GM23248 (cell line): Measurements from ENCODE around the gene RFX3. TPM values are rescaled to one million over a fixed set of nuclear protein-coding genes. Genes with fewer than 3 reads are reported as not detected.

Experiments used
- DNase-seq: peaks from one replicate; pipeline ENCODE4 v3.0.0-alpha.2; 2015
- H2AFZ ChIP-seq: fragments of 200-600 bp; sonication (generic); 2 replicates; pipeline ENCODE4 v1.6.1; 2016; ENCODE audit warnings: antibody characterized with exemption
- H3F3A ChIP-seq: fragments of 200-600 bp; sonication (generic); 2 replicates; pipeline ENCODE4 v1.6.1; 2016; ENCODE audit warnings: mild to moderate bottlenecking, antibody characterized with exemption, mixed run types; ENCODE audit not compliant: insufficient read depth
- H3K27ac ChIP-seq: fragments of 200-600 bp; sonication (generic); 2 replicates; pipeline ENCODE4 v1.5.1; 2016; ENCODE audit warnings: mild to moderate bottlenecking
- H3K27me3 ChIP-seq: fragments of 200-600 bp; sonication (generic); replicated peaks from 2 replicates; pipeline ENCODE4 v1.6.1; 2016; ENCODE audit warnings: mild to moderate bottlenecking; ENCODE audit not compliant: insufficient read depth
- H3K36me3 ChIP-seq: fragments of 200-600 bp; sonication (generic); 2 replicates; pipeline ENCODE4 v1.6.1; 2016; ENCODE audit warnings: low read depth, mild to moderate bottlenecking
- H3K4me1 ChIP-seq: fragments of 200-600 bp; sonication (generic); 2 replicates; pipeline ENCODE4 v1.6.1; 2016; ENCODE audit warnings: mild to moderate bottlenecking; ENCODE audit not compliant: insufficient read depth
- H3K4me2 ChIP-seq: fragments of 200-600 bp; sonication (generic); one replicate; pipeline ENCODE4 v1.6.1; 2016; ENCODE audit warnings: mild to moderate bottlenecking; ENCODE audit not compliant: unreplicated experiment
- H3K4me3 ChIP-seq: fragments of 200-600 bp; sonication (generic); 2 replicates; pipeline ENCODE4 v1.5.1; 2016; ENCODE audit warnings: mild to moderate bottlenecking
- H3K79me2 ChIP-seq: fragments of 200-600 bp; sonication (generic); 2 replicates; pipeline ENCODE4 v1.6.1; 2016; ENCODE audit warnings: mild to moderate bottlenecking; ENCODE audit not compliant: insufficient read depth
- H3K9ac ChIP-seq: fragments of 200-600 bp; sonication (generic); 2 replicates; pipeline ENCODE4 v1.6.1; 2016; ENCODE audit warnings: mild to moderate bottlenecking
- H3K9me2 ChIP-seq: fragments of 200-600 bp; sonication (generic); 2 replicates; pipeline ENCODE4 v1.6.1; 2016; ENCODE audit warnings: mixed run types, mild to moderate bottlenecking, moderate library complexity; ENCODE audit not compliant: insufficient read depth
- H3K9me3 ChIP-seq: fragments of 200-600 bp; sonication (generic); one replicate; pipeline ENCODE4 v1.6.1; 2017; ENCODE audit warnings: low read depth
- H4K20me1 ChIP-seq: fragments of 200-600 bp; sonication (generic); 2 replicates; pipeline ENCODE4 v1.6.0; 2016; ENCODE audit not compliant: insufficient read depth
- EZH2 ChIP-seq: fragments of 200-600 bp; sonication (generic); IDR thresholded peaks from 2 replicates; pipeline ENCODE4 v1.6.1; 2018; ENCODE audit warnings: antibody characterized with exemption, mild to moderate bottlenecking; ENCODE audit not compliant: insufficient read depth, poor library complexity, severe bottlenecking
- EZH2phosphoT487 ChIP-seq: fragments of 200-600 bp; sonication (generic); IDR thresholded peaks from 2 replicates; pipeline ENCODE4 v1.6.1; 2018; ENCODE audit warnings: antibody characterized with exemption, moderate library complexity, mild to moderate bottlenecking, low read depth; ENCODE audit not compliant: insufficient read depth
- WGBS, 2 experiments: methylation state at CpG; one replicate each; pipeline ENCODE4 v1.1.6; 2015 to 2017; ENCODE audit warnings: low lambda C conversion rate in 2 of 2, low coverage in 1 of 2; ENCODE audit errors: missing lambda C conversion rate in 2 of 2; 5-methylcytosine and 5-hydroxymethylcytosine counted together
- in situ Hi-C: fragments of 300-500 bp; cut with MboI; formaldehyde crosslinking; loops from 2 replicates; pipeline ENCODE4 v1.15.0; 2020
- polyA plus RNA-seq: library from polyadenylated mRNA; unstranded; fragments of >200 nt; fragmentation: Nextera tagmentation; extraction: Ambion mirVana; gene quantifications from 2 replicates; pipeline ENCODE4 v1.2.1, GENCODE V29; 2016
- total RNA-seq: library from RNA; depleted of rRNA; stranded (reverse); fragments of >200 nt; shearing (Covaris generic); gene quantifications from 2 replicates; pipeline ENCODE4 v1.2.3, GENCODE V29; 2014

The RFX3 gene
- total and polyA plus RNA-seq, 2 experiments from 2014 or later, result 0.80 to 1.9 TPM

DNA sequence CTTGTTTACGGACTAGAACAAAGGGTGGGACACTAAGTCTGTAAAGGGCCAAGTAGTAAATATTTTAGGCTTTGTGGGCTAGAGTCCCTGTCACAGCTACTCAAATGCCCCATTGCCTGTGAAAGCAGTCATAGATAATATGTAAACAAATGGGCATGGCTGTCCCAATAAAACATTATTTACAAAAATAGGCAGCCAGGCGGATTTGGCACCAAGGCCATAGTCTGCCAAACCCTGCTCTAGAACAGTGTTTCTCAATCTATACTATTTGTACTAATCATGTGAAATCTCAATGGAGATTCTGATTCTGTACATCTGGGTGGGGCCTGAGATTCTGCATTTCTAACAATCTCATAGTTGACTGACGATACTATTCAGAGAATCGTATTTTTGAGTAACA is 92.0 kb downstream of the RFX3 start:
- Histone ChIP-seq H3K36me3 (no peaks in the 10 kb centered on the region), H3K9ac (no peak overlapping the region), H2AFZ (no peak overlapping the region), H3K4me3 (no peak overlapping the region), H3K4me1 (peaks cover 10% of the 10 kb centered on the region), H3K79me2 (no peaks in the 10 kb centered on the region), H4K20me1 (no peaks in the 10 kb centered on the region), H3F3A (no peaks in the 10 kb centered on the region), H3K9me2 (no peaks in the 10 kb centered on the region), H3K27ac (no peak overlapping the region), H3K27me3 (no peaks in the 10 kb centered on the region), H3K4me2 (no peak overlapping the region), H3K9me3 (no peaks in the 10 kb centered on the region)
- 95 to 98% methylated on average over 4 of the region's 4 CpGs for WGBS, 2 experiments
- in situ Hi-C loops, result no loop called here
- TF ChIP-seq EZH2 (no peak), EZH2phosphoT487 (no peak)
- no peak for DNase-seq

DNA sequence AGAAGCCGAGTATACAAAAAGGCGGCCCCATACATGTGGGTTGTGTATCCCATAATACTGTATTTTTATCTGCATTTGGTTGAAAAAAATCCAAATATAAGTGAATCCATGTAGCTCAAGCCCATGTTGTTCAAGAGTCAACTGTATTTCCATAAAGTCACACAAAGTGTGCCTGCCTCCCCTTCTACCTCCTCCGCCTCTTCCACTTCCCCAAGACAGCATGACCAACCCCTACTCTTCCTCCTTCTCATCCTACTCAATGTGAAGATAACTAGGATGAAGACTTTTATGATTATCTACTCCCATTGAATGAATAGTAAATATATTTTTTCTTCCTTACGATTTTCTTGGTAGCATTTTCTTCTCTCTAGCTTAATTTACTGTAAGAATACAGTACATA is 92.7 kb downstream of the RFX3 start:
- Histone ChIP-seq H3K9me3 (no peaks in the 10 kb centered on the region), H2AFZ (no peak overlapping the region), H4K20me1 (no peaks in the 10 kb centered on the region), H3K4me1 (peaks cover 10% of the 10 kb centered on the region), H3K9me2 (no peaks in the 10 kb centered on the region), H3F3A (no peaks in the 10 kb centered on the region), H3K4me3 (no peak overlapping the region), H3K79me2 (no peaks in the 10 kb centered on the region), H3K27ac (no peak overlapping the region), H3K4me2 (no peak overlapping the region), H3K36me3 (no peaks in the 10 kb centered on the region), H3K27me3 (no peaks in the 10 kb centered on the region), H3K9ac (no peak overlapping the region)
- WGBS, 2 experiments, result 97 to 98% methylated on average over 4 of the region's 4 CpGs
- TF ChIP-seq EZH2 (no peak), EZH2phosphoT487 (no peak)
- DNase-seq, result no peak
- in situ Hi-C loops, result no loop called here

DNA sequence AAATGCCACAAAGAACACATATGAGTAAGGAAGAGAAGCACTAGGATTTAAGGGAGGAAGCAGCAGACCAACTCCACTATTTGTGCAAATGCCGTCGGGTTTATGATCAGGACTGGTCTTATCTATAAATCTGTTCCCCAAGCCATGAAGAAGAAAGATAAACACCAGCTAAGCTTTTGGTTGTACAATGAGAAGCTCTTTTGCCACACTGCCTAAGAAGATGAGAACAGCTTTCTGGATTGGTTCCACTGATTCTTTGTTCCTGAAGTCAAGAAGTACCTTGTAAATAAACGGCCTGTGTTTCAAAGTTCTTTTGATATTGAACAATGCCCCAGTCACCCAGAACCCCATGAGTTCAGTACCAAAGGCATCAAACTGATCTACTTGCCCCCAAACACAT is 93.9 kb downstream of the RFX3 start:
- H3K79me2 ChIP-seq, result no peaks in the 10 kb centered on the region
- no peak overlapping the region for H3K27ac ChIP-seq
- H3K27me3 ChIP-seq, result no peaks in the 10 kb centered on the region
- in situ Hi-C loops, result no loop called here
- no peak overlapping the region for H3K4me2 ChIP-seq
- H3K9me2 ChIP-seq, result no peaks in the 10 kb centered on the region
- TF ChIP-seq EZH2phosphoT487 (no peak), EZH2 (no peak)
- H3K4me1 ChIP-seq, result peaks cover 10% of the 10 kb centered on the region
- no peaks in the 10 kb centered on the region for H3F3A ChIP-seq
- WGBS, 2 experiments, result 95 to 97% methylated on average over 3 of the region's 3 CpGs
- DNase-seq, result no peak
- H3K9me3 ChIP-seq, result no peaks in the 10 kb centered on the region
- no peaks in the 10 kb centered on the region for H4K20me1 ChIP-seq
- H3K36me3 ChIP-seq, result no peaks in the 10 kb centered on the region
- H3K9ac ChIP-seq, result no peak overlapping the region
- no peak overlapping the region for H3K4me3 ChIP-seq
- no peak overlapping the region for H2AFZ ChIP-seq

DNA sequence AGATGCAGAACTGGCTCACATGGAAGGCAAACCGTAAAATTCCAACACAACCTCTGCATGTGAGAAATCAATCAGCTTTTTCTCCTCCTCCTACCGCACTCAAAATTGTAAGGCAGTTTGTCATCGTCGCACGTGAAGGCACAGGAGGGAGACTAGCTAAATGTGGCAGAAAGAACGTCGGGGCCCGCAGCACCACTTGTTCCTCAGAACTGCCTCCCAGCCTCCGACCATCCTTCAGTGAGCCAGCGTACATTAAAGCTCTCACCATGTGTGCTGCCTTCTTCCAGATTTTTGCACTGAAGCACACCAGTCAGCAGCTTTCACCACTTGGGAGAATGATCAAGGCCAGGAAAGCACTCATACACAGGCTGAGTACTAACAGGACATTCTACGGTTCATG is 105.9 kb downstream of the RFX3 start:
- no peak for TF ChIP-seq EZH2phosphoT487
- DNase-seq, result no peak
- H3K4me3 ChIP-seq, result no peak overlapping the region
- H2AFZ ChIP-seq, result no peak overlapping the region
- no peaks in the 10 kb centered on the region for H4K20me1 ChIP-seq
- H3K9ac ChIP-seq, result no peak overlapping the region
- no peak overlapping the region for H3K4me2 ChIP-seq
- no peaks in the 10 kb centered on the region for H3K9me2 ChIP-seq
- H3K79me2 ChIP-seq, result no peaks in the 10 kb centered on the region
- H3K9me3 ChIP-seq, result no peaks in the 10 kb centered on the region
- no peaks in the 10 kb centered on the region for H3F3A ChIP-seq
- 55 to 57% methylated on average over 11 of the region's 11 CpGs for WGBS, 2 experiments
- no peak overlapping the region for H3K27ac ChIP-seq
- in situ Hi-C loops, result no loop called here
- no peaks in the 10 kb centered on the region for H3K4me1 ChIP-seq
- H3K27me3 ChIP-seq, result no peaks in the 10 kb centered on the region
- H3K36me3 ChIP-seq, result no peaks in the 10 kb centered on the region

DNA sequence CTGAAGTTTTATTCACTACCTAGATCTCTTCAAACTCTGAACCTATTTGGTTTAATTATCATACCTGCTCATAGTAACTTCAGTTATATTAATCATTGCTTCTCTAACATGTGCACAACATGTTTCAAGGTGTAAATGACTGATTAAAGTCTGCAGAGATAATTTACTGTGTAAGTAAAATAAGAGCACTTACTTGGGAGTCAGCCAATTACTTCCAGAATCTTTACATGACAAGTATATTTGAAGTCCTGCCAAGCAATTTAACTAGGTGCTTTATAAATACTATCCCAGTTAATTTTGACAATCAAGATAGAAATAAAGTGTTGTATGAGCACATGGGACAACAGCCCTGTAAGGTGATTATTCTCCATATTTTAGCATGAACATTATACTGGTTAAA is 109.9 kb downstream of the RFX3 start:
- Histone ChIP-seq H3K4me1 (no peaks in the 10 kb centered on the region), H3F3A (no peaks in the 10 kb centered on the region), H3K27ac (no peak overlapping the region), H3K36me3 (no peaks in the 10 kb centered on the region), H3K4me2 (no peak overlapping the region), H3K27me3 (no peaks in the 10 kb centered on the region), H3K79me2 (no peaks in the 10 kb centered on the region), H3K4me3 (no peak overlapping the region), H2AFZ (no peak overlapping the region), H3K9me3 (no peaks in the 10 kb centered on the region), H4K20me1 (no peaks in the 10 kb centered on the region), H3K9me2 (no peaks in the 10 kb centered on the region), H3K9ac (no peak overlapping the region)
- no peak for TF ChIP-seq EZH2phosphoT487
- no peak for TF ChIP-seq EZH2
- DNase-seq, result no peak
- in situ Hi-C loops, result no loop called here
